IPS-11a (cell line): ENCODE results near the gene KCNJ15.

Experiments used
- H3K4me3 ChIP-seq: one replicate; pipeline ENCODE4 v1.5.1; 2013; ENCODE audit warnings: low read depth, low read length, control low read depth

Gene KCNJ15

GRCh38 chr21:38325216-38325615 lies 68.4 kb downstream of the KCNJ15 start:
- no peak overlapping the region for H3K4me3 ChIP-seq

- no peak overlapping the region for H3K4me3 ChIP-seq
Measured at GRCh38 chr21:38325731-38326420, 69.1 kb downstream of the KCNJ15 start.

GRCh38 chr21:38326429-38326828 lies 69.6 kb downstream of the KCNJ15 start:
- no peak overlapping the region for H3K4me3 ChIP-seq

- no peak overlapping the region for H3K4me3 ChIP-seq
Measured at GRCh38 chr21:38326899-38327298, 70.1 kb downstream of the KCNJ15 start.

GRCh38 chr21:38327984-38328383 lies 71.2 kb downstream of the KCNJ15 start:
- H3K4me3 ChIP-seq = no peak overlapping the region

GRCh38 chr21:38329162-38329561 lies 72.4 kb downstream of the KCNJ15 start:
- H3K4me3 ChIP-seq = no peak overlapping the region

- H3K4me3 ChIP-seq = no peak overlapping the region
Measured at GRCh38 chr21:38330666-38331065, 73.9 kb downstream of the KCNJ15 start.

- H3K4me3 ChIP-seq = no peak overlapping the region
Measured at GRCh38 chr21:38333301-38334272, 76.8 kb downstream of the KCNJ15 start.

GRCh38 chr21:38334866-38335265 lies 78.1 kb downstream of the KCNJ15 start:
- H3K4me3 ChIP-seq = no peak overlapping the region

- H3K4me3 ChIP-seq = no peak overlapping the region
Measured at GRCh38 chr21:38337793-38338192, 81.0 kb downstream of the KCNJ15 start.

GRCh38 chr21:38340131-38340530 lies 83.3 kb downstream of the KCNJ15 start:
- no peak overlapping the region for H3K4me3 ChIP-seq

- H3K4me3 ChIP-seq = no peak overlapping the region
Measured at GRCh38 chr21:38341546-38342012, 84.8 kb downstream of the KCNJ15 start.

- no peak overlapping the region for H3K4me3 ChIP-seq
Measured at GRCh38 chr21:38342739-38343138, 85.9 kb downstream of the KCNJ15 start.

GRCh38 chr21:38343691-38344090 lies 86.9 kb downstream of the KCNJ15 start:
- H3K4me3 ChIP-seq = no peak overlapping the region

GRCh38 chr21:38346286-38346685 lies 89.5 kb downstream of the KCNJ15 start:
- H3K4me3 ChIP-seq = no peak overlapping the region

GRCh38 chr21:38349111-38349746 lies 92.4 kb downstream of the KCNJ15 start:
- no peak overlapping the region for H3K4me3 ChIP-seq

GRCh38 chr21:38349977-38350376 lies 93.2 kb downstream of the KCNJ15 start:
- no peak overlapping the region for H3K4me3 ChIP-seq

- no peak overlapping the region for H3K4me3 ChIP-seq
Measured at GRCh38 chr21:38350684-38351083, 93.9 kb downstream of the KCNJ15 start.

GRCh38 chr21:38351176-38351959 lies 94.6 kb downstream of the KCNJ15 start:
- no peak overlapping the region for H3K4me3 ChIP-seq

- H3K4me3 ChIP-seq = no peak overlapping the region
Measured at GRCh38 chr21:38351961-38352521, 95.2 kb downstream of the KCNJ15 start.
